ENCODE data around the gene GORASP2. TPM values are rescaled to one million over a fixed set of nuclear protein-coding genes. Genes with fewer than 3 reads are reported as not detected.

Gene GORASP2
- total and polyA plus RNA-seq, 2 of the 8 experiments (the other 6 are each of a cell fraction or from before 2014, with no cell fraction given): 86.8 to 214 TPM

GRCh38 chr2:170996316-170996715 lies 67.3 kb downstream of the GORASP2 start (continued):
- TF ChIP-seq SRF (IDR thresholded peaks at IDR 0.05; ENCODE audit: low read depth, low read length): no peak

All from H1 (cell line).